Measurements from ENCODE around the gene AHNAK.

DNA sequence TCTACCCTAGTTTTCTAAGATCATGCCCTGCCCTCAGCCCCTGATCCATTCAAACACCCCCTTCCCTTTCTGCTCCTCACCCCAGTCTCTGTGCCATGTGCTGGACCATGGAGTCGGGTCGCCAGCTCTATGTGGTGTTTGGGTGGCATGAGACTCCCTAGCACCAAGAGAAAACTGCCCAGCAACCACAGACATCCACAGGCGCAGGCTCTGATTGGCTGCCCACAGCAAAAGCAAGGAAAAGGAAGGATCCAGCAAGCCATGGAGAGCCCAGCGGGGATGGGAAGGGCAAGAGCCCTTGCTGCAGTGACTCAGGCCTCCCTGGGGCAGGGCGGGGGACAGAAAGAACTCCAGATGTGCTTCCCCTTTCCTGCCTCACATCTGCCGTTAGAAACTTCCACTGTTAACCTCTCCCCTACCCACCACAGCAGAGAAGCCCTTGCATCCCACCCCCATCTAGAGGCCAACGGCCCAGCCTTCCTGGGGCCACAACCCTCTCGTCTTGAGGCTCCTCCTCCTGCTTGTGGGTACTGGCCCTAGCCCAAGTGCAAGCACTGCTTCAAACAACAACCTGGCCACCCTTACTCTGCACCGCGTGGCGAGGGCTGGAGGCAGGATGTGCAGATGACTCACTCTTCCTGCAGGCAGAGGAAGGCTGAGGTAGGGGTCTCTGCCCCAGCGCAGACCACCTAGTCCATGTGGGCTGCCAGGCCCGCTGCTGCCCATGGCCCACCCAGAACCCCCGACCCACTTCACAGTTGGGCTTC lies 9.7 kb upstream of the AHNAK start:
- TF ChIP-seq, protein P1, sequence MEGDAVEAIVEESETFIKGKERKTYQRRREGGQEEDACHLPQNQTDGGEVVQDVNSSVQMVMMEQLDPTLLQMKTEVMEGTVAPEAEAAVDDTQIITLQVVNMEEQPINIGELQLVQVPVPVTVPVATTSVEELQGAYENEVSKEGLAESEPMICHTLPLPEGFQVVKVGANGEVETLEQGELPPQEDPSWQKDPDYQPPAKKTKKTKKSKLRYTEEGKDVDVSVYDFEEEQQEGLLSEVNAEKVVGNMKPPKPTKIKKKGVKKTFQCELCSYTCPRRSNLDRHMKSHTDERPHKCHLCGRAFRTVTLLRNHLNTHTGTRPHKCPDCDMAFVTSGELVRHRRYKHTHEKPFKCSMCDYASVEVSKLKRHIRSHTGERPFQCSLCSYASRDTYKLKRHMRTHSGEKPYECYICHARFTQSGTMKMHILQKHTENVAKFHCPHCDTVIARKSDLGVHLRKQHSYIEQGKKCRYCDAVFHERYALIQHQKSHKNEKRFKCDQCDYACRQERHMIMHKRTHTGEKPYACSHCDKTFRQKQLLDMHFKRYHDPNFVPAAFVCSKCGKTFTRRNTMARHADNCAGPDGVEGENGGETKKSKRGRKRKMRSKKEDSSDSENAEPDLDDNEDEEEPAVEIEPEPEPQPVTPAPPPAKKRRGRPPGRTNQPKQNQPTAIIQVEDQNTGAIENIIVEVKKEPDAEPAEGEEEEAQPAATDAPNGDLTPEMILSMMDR (conservative IDR thresholded peaks at IDR 0.05 in 1 of 2, IDR thresholded peaks at IDR 0.05 in 1 of 2; ENCODE audit: extremely low read depth in 1 of 2, insufficient read depth in 1 of 2, low read depth in 1 of 2, low read length in 2 of 2): no peak
- no peak for TF ChIP-seq EZH2 (IDR thresholded peaks at IDR 0.05; ENCODE audit: borderline replicate concordance, low read length)

All from mammary epithelial cell (primary cell).